WTC11 (cell line): ENCODE measurements around the gene HELZ. TPM values are rescaled to one million over a fixed set of nuclear protein-coding genes. Genes with fewer than 3 reads are reported as not detected.

Experiments
- ATAC-seq: fragments of 200-7000 bp; cut with Tn5 transposase; 2 replicates; pipeline ENCODE4 v1.10.0; 2021; ENCODE audit warnings: mild to moderate bottlenecking, moderate library complexity
- CTCF ChIA-PET: fragments of 300-600 bp; sonication (Branson Sonifier 250); formaldehyde crosslinking; loops from one replicate; lab custom pipeline; 2021; ENCODE audit warnings: antibody characterized with exemption; lab: Charles Lee
- POLR2A ChIA-PET: fragments of 350-600 bp; sonication (Branson Sonifier 250); formaldehyde crosslinking; loops from one replicate; lab custom pipeline; 2021; ENCODE audit warnings: antibody characterized with exemption; lab: Charles Lee
- DNase-seq: peaks from one replicate; pipeline ENCODE4 v3.0.0; 2021; ENCODE audit warnings: low spot score
- H3K27ac Mint-ChIP-seq: 2 replicates; pipeline ENCODE4 v1.8.0; 2021; ENCODE audit warnings: mixed read lengths
- H3K27me3 Mint-ChIP-seq: 2 replicates; pipeline ENCODE4 v1.8.0; 2021; ENCODE audit warnings: low read depth, mild to moderate bottlenecking, moderate library complexity, mixed read lengths
- H3K36me3 Mint-ChIP-seq: 2 replicates; pipeline ENCODE4 v1.8.0; 2021; ENCODE audit warnings: mixed read lengths
- H3K4me1 Mint-ChIP-seq: 2 replicates; pipeline ENCODE4 v1.8.0; 2022; ENCODE audit warnings: mixed read lengths
- H3K4me3 Mint-ChIP-seq: 2 replicates; pipeline ENCODE4 v1.8.0; 2021; ENCODE audit warnings: mild to moderate bottlenecking, moderate library complexity, mixed read lengths
- H3K9me3 Mint-ChIP-seq: 2 replicates; pipeline ENCODE4 v1.8.0; 2021; ENCODE audit warnings: mixed read lengths
- ATF1 ChIP-seq: sonication (generic); formaldehyde crosslinking; IDR thresholded peaks from 2 replicates; pipeline ENCODE4 v1.8.1; 2023; ENCODE audit warnings: mild to moderate bottlenecking, moderate library complexity, missing genetic modification reagents
- GRHL2 ChIP-seq: fragments of 250-450 bp; sonication (Bioruptor Pico); IDR thresholded peaks from 2 replicates; pipeline ENCODE4 v1.8.0; 2022; ENCODE audit warnings: mild to moderate bottlenecking, moderate library complexity; ENCODE audit not compliant: insufficient replicate concordance, severe bottlenecking
- GTF2I ChIP-seq: fragments of 250-450 bp; sonication (Bioruptor Pico); conservative IDR thresholded peaks from 2 replicates; pipeline ENCODE4 v1.4.0; 2021; ENCODE audit warnings: mild to moderate bottlenecking
- HMGA2 ChIP-seq: fragments of 250-450 bp; sonication (Bioruptor Pico); IDR thresholded peaks from 2 replicates; pipeline ENCODE4 v1.4.0; 2021; ENCODE audit warnings: mild to moderate bottlenecking, moderate library complexity
- KAT7 ChIP-seq: sonication (generic); formaldehyde crosslinking; IDR thresholded peaks from 2 replicates; pipeline ENCODE4 v1.8.1; 2023; ENCODE audit warnings: missing genetic modification reagents, mild to moderate bottlenecking, borderline replicate concordance
- MXD4 ChIP-seq: fragments of 250-450 bp; sonication (Bioruptor Pico); IDR thresholded peaks from 2 replicates; pipeline ENCODE4 v1.8.0; 2021; ENCODE audit warnings: mild to moderate bottlenecking, moderate library complexity, borderline replicate concordance
- NFYB ChIP-seq: sonication (generic); formaldehyde crosslinking; conservative IDR thresholded peaks from 2 replicates; pipeline ENCODE4 v1.8.0; 2022; ENCODE audit warnings: low read depth, missing genetic modification reagents
- PRRX2 ChIP-seq: fragments of 250-450 bp; sonication (Bioruptor Pico); IDR thresholded peaks from 2 replicates; pipeline ENCODE4 v1.8.0; 2021; ENCODE audit warnings: mild to moderate bottlenecking
- SOX15 ChIP-seq: fragments of 250-450 bp; sonication (Bioruptor Pico); IDR thresholded peaks from 2 replicates; pipeline ENCODE4 v1.9.0; 2021; ENCODE audit warnings: mild to moderate bottlenecking
- TEAD1 ChIP-seq: sonication (generic); formaldehyde crosslinking; IDR thresholded peaks from 2 replicates; pipeline ENCODE4 v1.8.0; 2022; ENCODE audit warnings: mild to moderate bottlenecking, missing genetic modification reagents
- ZBTB21 ChIP-seq: sonication (generic); formaldehyde crosslinking; IDR thresholded peaks from 2 replicates; pipeline ENCODE4 v1.8.1; 2023; ENCODE audit warnings: mild to moderate bottlenecking, missing genetic modification reagents, borderline replicate concordance
- ZNF219 ChIP-seq: sonication (generic); formaldehyde crosslinking; IDR thresholded peaks from 2 replicates; pipeline ENCODE4 v1.8.0; 2023; ENCODE audit warnings: missing genetic modification reagents, mild to moderate bottlenecking, borderline replicate concordance
- ZNF263 ChIP-seq: sonication (generic); formaldehyde crosslinking; IDR thresholded peaks from 2 replicates; pipeline ENCODE4 v1.8.1; 2022; ENCODE audit warnings: low read depth, mild to moderate bottlenecking, moderate library complexity, missing genetic modification reagents
- ZNF416 ChIP-seq: fragments of 250-450 bp; sonication (Bioruptor Pico); IDR thresholded peaks from 2 replicates; pipeline ENCODE4 v1.9.0; 2021; ENCODE audit warnings: mild to moderate bottlenecking, inconsistent platforms
- ZNF423 ChIP-seq: fragments of 250-450 bp; sonication (Bioruptor Pico); IDR thresholded peaks from 2 replicates; pipeline ENCODE4 v2.1.2; 2022; ENCODE audit warnings: mild to moderate bottlenecking, moderate library complexity
- total RNA-seq: library from RNA; stranded (reverse); gene quantifications from 3 replicates; pipeline ENCODE4 v1.2.3, GENCODE V29; 2021
- TF ChIP-seq, protein P1 (sequence below): sonication (generic); formaldehyde crosslinking; IDR thresholded peaks from 2 replicates; pipeline ENCODE4 v1.8.1; 2023; ENCODE audit warnings: mild to moderate bottlenecking, missing genetic modification reagents, moderate library complexity
- TF ChIP-seq, protein P2 (sequence below): fragments of 250-450 bp; sonication (Bioruptor Pico); IDR thresholded peaks from 2 replicates; pipeline ENCODE4 v1.8.0; 2021; ENCODE audit warnings: mild to moderate bottlenecking
- TF ChIP-seq, protein P3 (sequence below): fragments of 200-600 bp; IDR thresholded peaks from 2 replicates; pipeline ENCODE4 v1.8.0; 2022; ENCODE audit warnings: antibody characterized with exemption

Gene HELZ
- total RNA-seq, 1 experiment from 2014 or later = 49.1 TPM

DNA sequence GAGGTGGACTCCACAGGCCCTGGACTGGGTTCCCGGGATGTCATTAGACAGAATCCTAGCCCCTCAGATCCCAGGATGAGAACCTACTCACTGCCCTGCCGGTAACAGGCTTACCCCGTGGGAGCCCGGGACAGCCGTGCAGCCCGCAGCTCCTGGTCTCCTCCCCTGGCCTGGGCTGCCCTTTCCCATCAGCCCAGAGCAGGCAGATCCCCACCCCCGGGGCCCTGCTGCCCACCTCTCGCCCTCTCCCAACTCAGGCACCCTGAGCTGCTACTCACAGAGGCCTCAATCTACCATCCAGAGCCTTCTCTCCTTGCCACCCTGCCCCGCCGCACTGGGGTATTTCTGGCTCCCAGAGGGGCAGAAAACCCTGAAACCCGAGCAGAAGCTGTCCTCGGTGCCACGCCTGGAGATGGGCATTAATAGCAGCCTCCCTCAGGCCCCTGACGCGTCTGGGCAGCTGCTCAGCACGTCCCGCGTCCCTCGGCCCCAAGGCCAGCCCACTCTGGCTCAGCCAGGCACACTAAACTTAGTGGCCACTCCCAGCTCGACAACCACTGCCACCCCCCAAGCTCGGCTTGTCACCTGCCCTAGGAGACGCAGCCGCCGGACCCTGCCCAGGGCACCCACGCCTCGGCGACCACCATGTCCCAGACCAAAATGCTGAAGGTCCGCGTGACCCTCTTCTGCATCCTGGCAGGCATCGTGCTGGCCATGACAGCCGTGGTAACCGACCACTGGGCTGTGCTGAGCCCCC, 200.8 kb downstream of the HELZ start, which contains the start of gene CACNG1:
Gene CACNG1, plus strand, starts transcription at position 539 of the 757 bp plus-strand sequence. Its CDS starts 107 bp downstream, at position 646.
- CTCF ChIA-PET = interaction anchor here (2.2 kb wide), 1 partner anchor 28 kb away, joined by 8 read pairs; no protein-coding TSS in a partner anchor
- Mint-ChIP-seq H3K4me1 (no peaks in the 10 kb centered on the region; the same call in 1 of the 2 replicates), H3K36me3 (peaks cover 18% of the 10 kb centered on the region), H3K27ac (no peak within 1 kb of the TSS), H3K9me3 (peaks cover 29% of the 10 kb centered on the region)
- TF ChIP-seq ZNF416 (CRISPR knock-in tag) = no peak
- no peak for TF ChIP-seq GTF2I (CRISPR knock-in tag)
- no peak for TF ChIP-seq MXD4
- TF ChIP-seq ZNF263 (CRISPR knock-in tag) = no peak
- TF ChIP-seq TEAD1 (CRISPR knock-in tag) = no peak
- no peak for TF ChIP-seq SOX15 (CRISPR knock-in tag)
- TF ChIP-seq ZNF423 = no peak
- no peak for TF ChIP-seq HMGA2 (CRISPR knock-in tag)
- TF ChIP-seq ZBTB21 (CRISPR knock-in tag) = no peak
- TF ChIP-seq PRRX2 (CRISPR knock-in tag) = no peak
- TF ChIP-seq, protein P1, sequence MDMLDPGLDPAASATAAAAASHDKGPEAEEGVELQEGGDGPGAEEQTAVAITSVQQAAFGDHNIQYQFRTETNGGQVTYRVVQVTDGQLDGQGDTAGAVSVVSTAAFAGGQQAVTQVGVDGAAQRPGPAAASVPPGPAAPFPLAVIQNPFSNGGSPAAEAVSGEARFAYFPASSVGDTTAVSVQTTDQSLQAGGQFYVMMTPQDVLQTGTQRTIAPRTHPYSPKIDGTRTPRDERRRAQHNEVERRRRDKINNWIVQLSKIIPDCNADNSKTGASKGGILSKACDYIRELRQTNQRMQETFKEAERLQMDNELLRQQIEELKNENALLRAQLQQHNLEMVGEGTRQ = no peak
- TF ChIP-seq NFYB = no peak
- no peak for TF ChIP-seq GRHL2 (CRISPR knock-in tag)
- TF ChIP-seq, protein P2, sequence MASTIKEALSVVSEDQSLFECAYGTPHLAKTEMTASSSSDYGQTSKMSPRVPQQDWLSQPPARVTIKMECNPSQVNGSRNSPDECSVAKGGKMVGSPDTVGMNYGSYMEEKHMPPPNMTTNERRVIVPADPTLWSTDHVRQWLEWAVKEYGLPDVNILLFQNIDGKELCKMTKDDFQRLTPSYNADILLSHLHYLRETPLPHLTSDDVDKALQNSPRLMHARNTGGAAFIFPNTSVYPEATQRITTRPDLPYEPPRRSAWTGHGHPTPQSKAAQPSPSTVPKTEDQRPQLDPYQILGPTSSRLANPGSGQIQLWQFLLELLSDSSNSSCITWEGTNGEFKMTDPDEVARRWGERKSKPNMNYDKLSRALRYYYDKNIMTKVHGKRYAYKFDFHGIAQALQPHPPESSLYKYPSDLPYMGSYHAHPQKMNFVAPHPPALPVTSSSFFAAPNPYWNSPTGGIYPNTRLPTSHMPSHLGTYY (CRISPR knock-in tag) = no peak
- no peak for TF ChIP-seq ZNF219 (CRISPR knock-in tag)
- TF ChIP-seq KAT7 (CRISPR knock-in tag) = no peak
- TF ChIP-seq, protein P3, sequence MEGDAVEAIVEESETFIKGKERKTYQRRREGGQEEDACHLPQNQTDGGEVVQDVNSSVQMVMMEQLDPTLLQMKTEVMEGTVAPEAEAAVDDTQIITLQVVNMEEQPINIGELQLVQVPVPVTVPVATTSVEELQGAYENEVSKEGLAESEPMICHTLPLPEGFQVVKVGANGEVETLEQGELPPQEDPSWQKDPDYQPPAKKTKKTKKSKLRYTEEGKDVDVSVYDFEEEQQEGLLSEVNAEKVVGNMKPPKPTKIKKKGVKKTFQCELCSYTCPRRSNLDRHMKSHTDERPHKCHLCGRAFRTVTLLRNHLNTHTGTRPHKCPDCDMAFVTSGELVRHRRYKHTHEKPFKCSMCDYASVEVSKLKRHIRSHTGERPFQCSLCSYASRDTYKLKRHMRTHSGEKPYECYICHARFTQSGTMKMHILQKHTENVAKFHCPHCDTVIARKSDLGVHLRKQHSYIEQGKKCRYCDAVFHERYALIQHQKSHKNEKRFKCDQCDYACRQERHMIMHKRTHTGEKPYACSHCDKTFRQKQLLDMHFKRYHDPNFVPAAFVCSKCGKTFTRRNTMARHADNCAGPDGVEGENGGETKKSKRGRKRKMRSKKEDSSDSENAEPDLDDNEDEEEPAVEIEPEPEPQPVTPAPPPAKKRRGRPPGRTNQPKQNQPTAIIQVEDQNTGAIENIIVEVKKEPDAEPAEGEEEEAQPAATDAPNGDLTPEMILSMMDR = no peak
- TF ChIP-seq, all 79 proteins: peak for 0
- DNase-seq = no peak
- Mint-ChIP-seq H3K27me3 (no peaks in the 10 kb centered on the region; the same call in none of the 2 replicates), H3K4me3 (no peak within 1 kb of the TSS)
- no peak for ATAC-seq
- POLR2A ChIA-PET = no interaction called here

DNA sequence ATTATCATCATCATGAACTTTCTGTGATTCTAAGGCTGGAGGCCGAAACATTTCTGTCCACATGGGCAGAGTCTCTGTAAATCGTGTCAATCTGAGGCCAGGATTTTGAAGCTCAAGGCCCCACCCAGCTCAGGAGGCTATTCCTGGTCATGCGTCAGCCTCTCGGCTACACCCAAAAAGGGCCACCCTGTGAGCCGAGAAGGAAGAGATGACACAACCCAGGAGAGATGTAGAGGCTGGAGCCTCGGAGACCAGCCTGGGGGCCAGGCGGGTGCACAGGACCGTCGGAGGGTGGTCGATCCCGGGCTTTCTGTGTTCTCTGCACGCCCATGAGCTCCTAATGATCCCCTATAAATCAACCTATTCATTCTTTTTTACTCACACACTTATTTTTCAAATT, 201.7 kb downstream of the HELZ start:
- ATAC-seq (no peak), DNase-seq (no peak)
- ChIA-PET CTCF (interaction anchor here (2.2 kb wide), 1 partner anchor 27 kb away, joined by 8 read pairs; no protein-coding TSS in a partner anchor), POLR2A (no interaction called here)
- no peaks in the 10 kb centered on the region; the same call in 1 of the 2 replicates for H3K4me1 Mint-ChIP-seq
- no peak for TF ChIP-seq ATF1 (CRISPR knock-in tag)
- no peak overlapping the region for H3K4me3 Mint-ChIP-seq
- no peak overlapping the region for H3K27ac Mint-ChIP-seq
- no peaks in the 10 kb centered on the region; the same call in none of the 2 replicates for H3K27me3 Mint-ChIP-seq
- peaks cover 20% of the 10 kb centered on the region for H3K9me3 Mint-ChIP-seq
- H3K36me3 Mint-ChIP-seq = peaks cover 9% of the 10 kb centered on the region
